VCaP (cell line): ENCODE results near the gene PDE11A.

ENCODE experiments used
- H3K27ac ChIP-seq: fragments of 450-650 bp; 2 replicates; pipeline ENCODE4 v1.5.1; 2017
- TF ChIP-seq, protein P1 (sequence below): fragments of 450-650 bp; conservative IDR thresholded peaks from 2 replicates; pipeline ENCODE4 v1.5.1; 2017; ENCODE audit warnings: mild to moderate bottlenecking, moderate library complexity

PDE11A gene

DNA sequence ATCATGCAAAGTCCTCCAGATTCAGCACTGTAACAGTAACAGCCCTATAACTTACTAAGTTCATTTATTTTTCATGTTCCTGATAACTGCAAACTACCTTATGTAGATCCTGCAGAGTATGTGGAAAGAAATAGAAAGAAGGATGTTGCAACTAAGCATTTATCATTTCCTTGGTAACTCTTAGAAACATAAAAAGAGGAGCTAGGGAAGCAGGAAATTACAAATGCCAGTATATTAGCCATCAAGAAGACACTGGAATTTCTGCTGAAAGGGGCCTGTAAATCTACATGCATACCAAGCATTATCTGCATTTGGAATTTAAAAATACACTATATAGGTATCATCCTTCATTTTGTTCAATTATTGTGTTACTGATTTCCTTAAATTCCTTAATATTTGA lies 66.8 kb downstream of the PDE11A start:
- TF ChIP-seq, protein P1, sequence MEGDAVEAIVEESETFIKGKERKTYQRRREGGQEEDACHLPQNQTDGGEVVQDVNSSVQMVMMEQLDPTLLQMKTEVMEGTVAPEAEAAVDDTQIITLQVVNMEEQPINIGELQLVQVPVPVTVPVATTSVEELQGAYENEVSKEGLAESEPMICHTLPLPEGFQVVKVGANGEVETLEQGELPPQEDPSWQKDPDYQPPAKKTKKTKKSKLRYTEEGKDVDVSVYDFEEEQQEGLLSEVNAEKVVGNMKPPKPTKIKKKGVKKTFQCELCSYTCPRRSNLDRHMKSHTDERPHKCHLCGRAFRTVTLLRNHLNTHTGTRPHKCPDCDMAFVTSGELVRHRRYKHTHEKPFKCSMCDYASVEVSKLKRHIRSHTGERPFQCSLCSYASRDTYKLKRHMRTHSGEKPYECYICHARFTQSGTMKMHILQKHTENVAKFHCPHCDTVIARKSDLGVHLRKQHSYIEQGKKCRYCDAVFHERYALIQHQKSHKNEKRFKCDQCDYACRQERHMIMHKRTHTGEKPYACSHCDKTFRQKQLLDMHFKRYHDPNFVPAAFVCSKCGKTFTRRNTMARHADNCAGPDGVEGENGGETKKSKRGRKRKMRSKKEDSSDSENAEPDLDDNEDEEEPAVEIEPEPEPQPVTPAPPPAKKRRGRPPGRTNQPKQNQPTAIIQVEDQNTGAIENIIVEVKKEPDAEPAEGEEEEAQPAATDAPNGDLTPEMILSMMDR = no peak
- H3K27ac ChIP-seq = no peak overlapping the region

DNA sequence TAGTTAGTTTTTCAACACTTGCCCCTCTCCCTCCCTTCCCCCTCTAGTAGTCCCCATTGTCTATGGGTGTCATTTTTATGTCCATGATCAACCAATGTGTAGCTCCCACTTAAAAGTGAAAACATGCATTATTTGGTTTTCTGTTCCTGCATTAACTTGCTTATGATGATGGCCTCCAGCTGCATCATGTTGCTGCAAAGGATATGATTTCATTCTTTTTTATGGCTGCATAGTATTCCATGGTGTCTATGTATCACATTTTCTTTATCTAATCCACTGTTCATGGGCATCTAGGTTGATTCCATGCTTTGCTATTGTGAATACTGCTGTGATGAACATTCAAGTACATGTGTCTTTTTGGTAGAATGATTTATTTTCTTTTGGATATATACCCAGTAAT lies 70.5 kb downstream of the PDE11A start:
- TF ChIP-seq, protein P1 = no peak
- H3K27ac ChIP-seq = no peak overlapping the region

DNA sequence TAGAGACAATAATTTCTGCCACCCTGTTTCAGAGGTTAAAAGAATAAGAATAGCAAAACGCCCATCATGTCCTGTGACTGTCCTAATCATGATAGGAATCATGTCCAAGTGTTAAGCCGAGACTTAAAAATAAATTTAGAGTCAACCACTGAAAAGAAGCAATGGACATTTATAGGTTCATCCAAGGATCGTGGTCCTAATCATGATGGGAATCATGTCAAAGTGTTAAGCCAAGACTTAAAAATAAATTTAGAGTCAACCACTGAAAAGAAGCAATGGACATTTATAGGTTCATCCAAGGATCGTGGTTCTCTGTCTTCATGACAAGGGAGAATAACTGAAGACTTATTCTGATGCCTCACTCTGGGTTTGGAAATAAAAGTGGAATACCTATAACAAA lies 73.6 kb downstream of the PDE11A start:
- H3K27ac ChIP-seq = no peak overlapping the region
- TF ChIP-seq, protein P1 = no peak

DNA sequence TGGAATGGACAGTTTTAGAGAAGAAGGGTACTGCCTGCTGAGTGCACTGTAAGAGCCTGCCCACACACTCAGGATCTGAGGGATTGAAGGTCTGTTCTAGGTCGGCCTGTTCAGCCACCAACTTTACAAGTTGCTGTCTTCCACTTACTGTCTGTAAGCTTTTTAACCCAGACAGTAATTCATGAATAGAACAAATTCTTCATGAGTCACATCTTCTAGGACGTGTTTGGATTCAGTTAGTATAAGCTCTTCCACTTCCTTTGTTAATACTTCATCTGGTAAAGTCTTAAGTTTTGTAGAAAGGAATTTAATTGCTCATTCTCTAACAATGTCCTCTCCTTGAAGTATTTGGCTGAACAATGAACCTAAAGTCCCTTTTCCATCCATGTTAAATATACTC lies 74.6 kb downstream of the PDE11A start:
- TF ChIP-seq, protein P1 = no peak
- no peak overlapping the region for H3K27ac ChIP-seq

DNA sequence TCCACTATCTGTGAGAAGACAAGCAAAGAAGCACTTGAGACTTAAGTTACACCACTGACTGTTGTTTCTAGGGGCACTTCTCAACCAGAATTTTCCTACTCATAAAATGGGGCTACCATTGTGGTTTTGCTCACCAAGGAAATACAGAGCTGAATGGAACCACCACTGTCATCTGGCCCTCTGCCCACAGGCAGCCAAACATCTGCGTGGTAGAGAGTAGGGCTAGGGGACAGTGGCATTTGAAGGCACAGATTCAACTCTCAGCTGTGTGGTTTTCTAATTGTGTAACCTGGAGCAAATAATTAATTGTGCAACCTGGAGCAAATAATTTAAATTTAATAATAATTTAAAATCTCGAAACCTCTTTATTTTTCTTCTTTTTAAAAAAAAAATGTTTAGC lies 79.6 kb downstream of the PDE11A start:
- no peak overlapping the region for H3K27ac ChIP-seq
- TF ChIP-seq, protein P1 = no peak

DNA sequence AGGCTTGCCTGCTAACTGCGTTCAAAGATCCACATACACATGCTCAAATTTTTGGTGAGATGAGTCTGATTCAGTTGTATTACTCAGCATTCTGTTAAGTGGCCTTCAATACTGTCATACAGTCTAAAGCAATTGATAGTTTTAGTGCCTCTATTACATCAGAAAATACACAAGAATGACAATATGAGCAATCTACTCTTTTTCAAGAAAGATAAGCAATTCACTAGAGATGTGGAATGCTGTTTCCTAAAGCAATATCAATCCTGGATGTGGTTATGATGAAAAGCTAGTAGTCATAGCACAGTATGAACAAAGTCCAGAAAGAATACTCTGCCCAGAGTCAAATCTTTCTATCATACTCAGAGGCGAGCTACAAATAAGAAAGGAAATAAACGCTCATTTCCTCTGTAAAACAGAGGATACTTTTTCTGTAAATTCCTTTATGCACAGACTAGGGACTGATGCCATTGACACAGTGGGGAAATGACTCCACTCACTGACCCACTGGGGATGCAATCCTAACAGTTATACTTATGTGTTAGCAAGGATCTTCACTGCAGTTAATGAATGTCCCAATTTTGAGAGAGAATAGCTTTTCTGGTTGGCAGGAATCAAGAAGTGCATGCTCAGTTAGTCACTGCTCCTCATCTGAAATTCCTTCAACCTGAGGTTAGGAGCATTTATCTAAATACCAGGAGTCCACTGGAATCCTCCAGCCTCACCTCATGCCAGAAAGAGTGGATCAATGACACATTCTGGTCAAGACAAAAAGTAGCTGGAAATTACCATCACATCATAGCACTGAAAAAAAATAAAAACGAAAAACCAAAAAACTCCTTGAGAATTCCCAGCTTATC lies 83.3 kb downstream of the PDE11A start:
- TF ChIP-seq, protein P1 = no peak
- H3K27ac ChIP-seq = no peak overlapping the region

DNA sequence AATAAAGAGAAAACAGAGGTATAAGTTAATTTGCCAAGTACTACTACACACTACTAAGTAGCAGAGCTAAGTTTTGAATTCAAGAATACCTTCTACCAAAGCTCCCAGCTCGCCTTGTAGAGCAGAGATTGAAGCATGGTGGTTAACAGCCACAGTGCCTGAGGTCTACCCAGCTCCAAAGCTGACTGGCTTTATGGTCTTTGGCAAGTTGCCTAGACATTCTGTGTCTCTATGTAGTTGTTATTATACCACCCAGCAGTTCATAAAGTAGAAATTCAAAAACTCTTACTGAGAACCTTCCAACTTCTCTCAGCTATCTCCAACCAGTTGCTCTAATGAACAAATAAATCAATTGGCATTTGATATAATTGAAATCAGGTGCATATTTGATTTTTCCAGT lies 87.8 kb downstream of the PDE11A start:
- TF ChIP-seq, protein P1 = no peak
- no peak overlapping the region for H3K27ac ChIP-seq
